Mucosa of rectum (tissue), 2 donors: ENCODE results near the gene GBP5.
A peak's percentile ranks its signal among the peaks of the same experiment; 100 is the strongest.
"Not testable (repeated sequence)": the region's sequence is repeated elsewhere in the genome, so short reads cannot be mapped to it uniquely, and the experiment has no call there.

Experiments
- H3K27ac ChIP-seq, 2 donors: one replicate each; pipeline ENCODE4 v1.7.0; 2013; ENCODE audit warnings: inconsistent platforms in 2 of 2, low read depth in 2 of 2, low read length in 2 of 2
- H3K27me3 ChIP-seq, 2 donors: one replicate each; pipeline ENCODE4 v1.7.0; 2013; ENCODE audit warnings: low read length in 2 of 2; ENCODE audit not compliant: control insufficient read depth in 2 of 2, insufficient read depth in 2 of 2
- H3K36me3 ChIP-seq, 2 donors: one replicate each; pipeline ENCODE4 v1.7.0; 2013; ENCODE audit warnings: low read length in 2 of 2; ENCODE audit not compliant: control insufficient read depth in 2 of 2, insufficient read depth in 2 of 2
- H3K4me1 ChIP-seq, 2 donors: one replicate each; pipeline ENCODE4 v1.7.0; 2013; ENCODE audit warnings: low read length in 2 of 2, mild to moderate bottlenecking in 1 of 2; ENCODE audit not compliant: control insufficient read depth in 2 of 2, insufficient read depth in 2 of 2
- H3K4me3 ChIP-seq, 2 donors: one replicate each; pipeline ENCODE4 v1.7.0; 2013; ENCODE audit warnings: low read length in 2 of 2
- H3K9ac ChIP-seq, 2 donors: one replicate each; pipeline ENCODE4 v1.7.0; 2013; ENCODE audit warnings: low read length in 2 of 2, low read depth in 1 of 2, mild to moderate bottlenecking in 1 of 2
- H3K9me3 ChIP-seq, 2 donors: one replicate each; pipeline ENCODE4 v1.7.0; 2013; ENCODE audit warnings: low read length in 2 of 2; ENCODE audit not compliant: control insufficient read depth in 2 of 2
- donor health status: healthy.
- donor health status: Normal muscosa, but diverticular disease.

The GBP5 gene

DNA sequence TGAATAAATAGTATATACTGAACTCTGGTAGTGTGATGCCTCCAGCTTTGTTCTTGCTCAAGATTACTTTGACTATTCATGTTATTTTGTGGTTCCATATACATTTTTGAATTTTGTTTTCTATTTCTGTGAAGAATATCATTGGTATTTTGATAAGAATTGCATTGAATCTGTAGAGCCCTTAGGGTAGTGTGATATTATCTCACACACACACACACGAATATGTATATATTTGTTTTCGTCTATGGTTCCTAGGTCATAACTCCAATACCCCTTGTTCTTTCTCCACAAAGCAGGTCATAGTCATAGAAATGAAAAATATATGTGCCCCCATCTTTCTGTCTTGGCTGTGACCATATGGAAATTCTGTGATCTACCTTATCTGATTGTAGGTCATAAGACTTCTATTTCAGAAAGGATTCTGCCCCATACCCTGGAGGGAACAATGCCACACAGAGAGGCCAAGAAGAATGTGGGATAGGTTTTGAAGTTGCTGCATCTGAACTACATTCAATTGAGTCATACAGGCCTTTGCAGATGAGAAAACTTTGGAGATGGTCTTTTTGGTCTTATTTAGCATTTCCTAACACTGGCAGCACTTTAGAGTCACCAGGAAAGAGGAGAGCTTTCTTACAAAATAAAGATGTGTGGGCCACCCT, 32.0 kb upstream of the GBP5 start:
- Histone ChIP-seq H3K4me1 (no peaks in the 10 kb centered on the region), H3K4me3 (no peak overlapping the region), H3K36me3 (no peaks in the 10 kb centered on the region), H3K9ac (no peak overlapping the region), H3K9me3 (no peaks in the 10 kb centered on the region), H3K27ac (no peak overlapping the region), H3K27me3 (no peaks in the 10 kb centered on the region)

DNA sequence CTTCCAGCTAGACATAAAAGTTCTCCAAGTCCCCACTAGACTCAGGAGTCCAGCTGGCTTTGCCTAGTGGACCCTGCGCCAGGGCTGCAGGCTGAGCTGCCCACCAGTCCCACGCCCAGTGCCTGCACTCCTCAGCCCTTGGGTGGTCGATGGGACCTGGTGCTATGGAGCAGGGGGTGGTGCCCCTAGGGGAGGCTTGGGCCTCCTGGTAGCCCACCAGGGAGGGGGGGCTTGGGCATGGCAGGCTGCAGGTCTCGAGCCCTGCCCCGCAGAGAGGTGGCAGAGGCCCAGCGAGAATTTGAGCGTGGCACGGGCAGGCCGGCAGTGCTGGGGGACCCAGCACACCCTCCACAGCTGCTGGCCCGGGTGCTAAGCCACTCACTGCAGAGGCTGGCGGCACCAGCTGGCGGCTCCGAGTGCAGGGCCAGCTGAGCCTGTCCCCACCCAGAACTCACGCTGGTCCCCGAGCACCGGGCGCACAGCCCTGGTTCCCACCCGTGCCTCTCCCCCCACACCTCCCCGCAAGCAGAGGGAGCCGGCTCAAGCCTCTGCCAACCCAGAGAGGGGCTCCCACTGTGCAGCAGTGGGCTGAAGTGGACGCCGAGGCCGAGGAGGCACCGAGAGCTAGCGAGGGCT, 30.2 kb upstream of the GBP5 start:
- Histone ChIP-seq H3K27ac (no peak overlapping the region), H3K27me3 (no peaks in the 10 kb centered on the region), H3K4me1 (no peaks in the 10 kb centered on the region), H3K36me3 (no peaks in the 10 kb centered on the region), H3K9me3 (no peaks in the 10 kb centered on the region), H3K9ac (no peak overlapping the region), H3K4me3 (no peak overlapping the region)

DNA sequence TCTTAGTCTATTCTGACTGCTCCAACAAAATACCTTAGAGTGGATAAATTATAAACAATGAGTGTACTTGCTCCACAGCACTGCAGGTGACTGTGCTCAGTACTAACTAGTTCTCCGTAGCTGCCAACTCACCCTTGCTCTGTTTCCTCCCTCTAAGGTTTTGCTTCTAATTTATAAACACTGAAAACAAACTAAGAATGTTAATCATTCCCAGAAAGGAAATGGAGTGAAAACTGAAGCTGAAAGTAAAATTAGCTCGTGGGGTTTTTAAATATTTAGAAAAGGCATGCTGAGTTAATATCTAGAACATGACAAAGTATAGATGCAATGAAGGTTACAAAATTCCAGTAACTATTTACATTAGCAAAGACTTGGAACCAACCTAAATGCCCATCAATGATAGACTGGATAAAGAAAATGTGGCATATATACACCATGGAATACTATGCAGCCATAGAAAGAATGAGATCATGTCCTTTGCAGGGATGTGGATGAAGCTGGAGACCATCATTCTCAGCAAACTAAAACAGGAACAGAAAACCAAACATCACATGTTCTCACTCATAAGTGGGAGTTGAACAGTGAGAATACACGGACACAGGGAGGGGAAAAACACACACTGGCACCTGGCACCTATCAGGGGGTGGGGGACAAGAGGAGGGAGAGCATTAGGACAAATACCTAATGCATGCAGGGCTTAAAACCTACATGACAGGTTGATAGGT, 27.2 kb upstream of the GBP5 start:
- not testable (repeated sequence) for H3K27ac ChIP-seq, H3K9ac ChIP-seq, H3K4me1 ChIP-seq, H3K9me3 ChIP-seq, H3K4me3 ChIP-seq, H3K27me3 ChIP-seq, H3K36me3 ChIP-seq

DNA sequence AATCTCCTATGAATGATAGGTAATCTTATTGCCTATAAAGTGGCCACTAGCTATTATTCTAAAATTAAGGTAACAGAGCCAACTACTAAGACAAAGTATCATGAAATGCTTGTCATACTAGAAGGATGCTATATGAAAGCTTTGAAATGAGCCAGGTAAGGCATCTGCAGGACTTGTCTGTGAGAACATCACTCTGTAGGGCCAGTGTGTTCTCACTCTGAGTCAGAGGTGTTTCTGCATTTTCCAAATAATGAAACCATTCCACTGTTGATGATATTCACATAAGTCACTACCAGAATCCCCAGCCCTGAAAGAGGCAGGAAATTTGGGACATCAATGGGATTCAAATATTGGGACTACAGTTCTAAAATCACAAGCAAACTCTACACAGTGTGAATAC, 25.8 kb upstream of the GBP5 start:
- Histone ChIP-seq H3K27me3 (no peaks in the 10 kb centered on the region), H3K27ac (no peak overlapping the region), H3K9ac (no peak overlapping the region), H3K4me1 (no peaks in the 10 kb centered on the region), H3K4me3 (no peak overlapping the region), H3K36me3 (no peaks in the 10 kb centered on the region), H3K9me3 (no peaks in the 10 kb centered on the region)

DNA sequence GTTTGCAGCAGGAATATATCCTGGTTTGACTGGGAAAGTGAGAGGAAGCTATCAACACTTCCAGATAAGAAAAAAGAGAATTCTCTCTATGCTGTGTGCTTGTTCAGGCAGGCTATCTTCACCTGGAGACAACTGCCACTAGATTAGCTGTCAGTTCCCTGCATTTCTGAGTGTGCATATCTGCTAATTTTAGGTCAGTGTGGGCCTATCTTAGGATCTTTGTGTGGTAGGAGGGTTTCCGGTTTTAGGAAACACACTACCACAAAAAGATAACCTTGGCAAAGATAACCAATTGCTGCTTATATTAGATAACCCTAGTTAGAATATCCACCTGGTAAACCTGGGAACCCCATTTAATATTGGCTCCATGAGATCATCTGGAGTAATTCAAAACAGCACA, 22.5 kb upstream of the GBP5 start:
- no peaks in the 10 kb centered on the region for H3K36me3 ChIP-seq
- H3K4me1 ChIP-seq = no peaks in the 10 kb centered on the region
- H3K4me3 ChIP-seq = no peak overlapping the region
- no peak overlapping the region for H3K27ac ChIP-seq
- peaks cover 0 to 2% of the 10 kb centered on the region in 2 donors for H3K9me3 ChIP-seq
- H3K27me3 ChIP-seq = no peaks in the 10 kb centered on the region
- no peak overlapping the region for H3K9ac ChIP-seq

GRCh38 chr1:89291276-89291675, 18.6 kb upstream of the GBP5 start:
- H3K4me1 ChIP-seq = peaks cover 4 to 8% of the 10 kb centered on the region in 2 donors
- H3K27me3 ChIP-seq = no peaks in the 10 kb centered on the region
- peaks cover 0 to 2% of the 10 kb centered on the region in 2 donors for H3K9me3 ChIP-seq
- H3K9ac ChIP-seq = no peak overlapping the region
- H3K4me3 ChIP-seq = no peak overlapping the region
- H3K27ac ChIP-seq = no peak overlapping the region
- H3K36me3 ChIP-seq = no peaks in the 10 kb centered on the region

- H3K27ac ChIP-seq = no peak overlapping the region
- H3K4me1 ChIP-seq = peaks cover 5 to 12% of the 10 kb centered on the region in 2 donors
- H3K36me3 ChIP-seq = no peaks in the 10 kb centered on the region
- no peak overlapping the region for H3K9ac ChIP-seq
- H3K27me3 ChIP-seq = no peaks in the 10 kb centered on the region
- no peak overlapping the region for H3K4me3 ChIP-seq
- no peaks in the 10 kb centered on the region for H3K9me3 ChIP-seq
These were observed 15.3 kb upstream of the GBP5 start for GRCh38 chr1:89288051-89288340.

- H3K9ac ChIP-seq = no peak overlapping the region
These were observed 14.8 kb upstream of the GBP5 start for GRCh38 chr1:89287181-89288050.

GRCh38 chr1:89286549-89287180, 14.0 kb upstream of the GBP5 start:
- H3K9me3 ChIP-seq = no peaks in the 10 kb centered on the region
- peaks cover 5 to 12% of the 10 kb centered on the region in 2 donors for H3K4me1 ChIP-seq
- H3K4me3 ChIP-seq = peak overlapping the region; percentile 23 to 47
- H3K36me3 ChIP-seq = no peaks in the 10 kb centered on the region
- H3K27me3 ChIP-seq = no peaks in the 10 kb centered on the region
- H3K9ac ChIP-seq = no peak overlapping the region
- H3K27ac ChIP-seq = peak overlapping the region in 1 of 2 donors; percentile 53

More at GRCh38 chr1:89287181-89288050, 14.8 kb upstream of the GBP5 start:
- Histone ChIP-seq H3K9me3 (no peaks in the 10 kb centered on the region), H3K4me3 (peak overlapping the region in 1 of 2 donors; percentile 23), H3K27me3 (no peaks in the 10 kb centered on the region), H3K27ac (no peak overlapping the region), H3K36me3 (no peaks in the 10 kb centered on the region), H3K4me1 (peaks cover 5 to 12% of the 10 kb centered on the region in 2 donors)
